Glutamatergic neuron (in vitro differentiated cells): ENCODE data around the gene KCNMA1. TPM values are rescaled to one million over a fixed set of nuclear protein-coding genes. Genes with fewer than 3 reads are reported as not detected.

Experiments used
- DNase-seq: peaks from one replicate; pipeline ENCODE4 v3.0.0; 2022
- H3K27ac Mint-ChIP-seq: one replicate; pipeline ENCODE4 v1.8.0; 2020; ENCODE audit warnings: mild to moderate bottlenecking, mixed read lengths, inconsistent platforms; ENCODE audit not compliant: unreplicated experiment
- H3K27me3 Mint-ChIP-seq: one replicate; pipeline ENCODE4 v1.8.0; 2020; ENCODE audit warnings: mild to moderate bottlenecking, moderate library complexity, mixed read lengths, inconsistent platforms; ENCODE audit not compliant: unreplicated experiment
- H3K36me3 Mint-ChIP-seq: one replicate; pipeline ENCODE4 v1.8.0; 2020; ENCODE audit warnings: mild to moderate bottlenecking, mixed read lengths, inconsistent platforms; ENCODE audit not compliant: unreplicated experiment
- H3K4me1 Mint-ChIP-seq: one replicate; pipeline ENCODE4 v1.8.0; 2020; ENCODE audit warnings: mild to moderate bottlenecking, low read depth, mixed read lengths, inconsistent platforms; ENCODE audit not compliant: unreplicated experiment
- H3K4me3 Mint-ChIP-seq: one replicate; pipeline ENCODE4 v1.8.0; 2020; ENCODE audit warnings: mild to moderate bottlenecking, mixed read lengths, inconsistent platforms; ENCODE audit not compliant: unreplicated experiment
- H3K9me3 Mint-ChIP-seq: one replicate; pipeline ENCODE4 v1.8.0; 2020; ENCODE audit warnings: mild to moderate bottlenecking, moderate library complexity, mixed read lengths, inconsistent platforms; ENCODE audit not compliant: unreplicated experiment
- CTCF ChIP-seq: fragments of 200-600 bp; sonication (generic); IDR thresholded peaks from one replicate; pipeline ENCODE4 v1.5.0; 2021; ENCODE audit not compliant: partially characterized antibody, unreplicated experiment
- total RNA-seq: library from RNA; stranded (reverse); fragmentation: NEBNext Ultra II Directional; extraction: Animal tissue kit (Norgen Biotek cat#: 25700); gene quantifications from one replicate; pipeline ENCODE4 v1.2.1, GENCODE V29; 2021; ENCODE audit not compliant: unreplicated experiment

The KCNMA1 gene
- total RNA-seq, 1 donor from 2014 or later, result 3.2 TPM

- Mint-ChIP-seq H3K4me1 (peaks cover 4% of the 10 kb centered on the region), H3K36me3 (no peaks in the 10 kb centered on the region), H3K27me3 (peaks cover 4% of the 10 kb centered on the region), H3K4me3 (no peak overlapping the region), H3K27ac (no peak overlapping the region), H3K9me3 (no peaks in the 10 kb centered on the region)
- no peak for TF ChIP-seq CTCF
- DNase-seq, result no peak
Observed at GRCh38 chr10:77309092-77309491, 328.5 kb downstream of the KCNMA1 start.

GRCh38 chr10:77308084-77308732 lies 329.4 kb downstream of the KCNMA1 start:
- TF ChIP-seq CTCF, result no peak
- H3K9me3 Mint-ChIP-seq, result no peaks in the 10 kb centered on the region
- H3K27ac Mint-ChIP-seq, result no peak overlapping the region
- peaks cover 2% of the 10 kb centered on the region for H3K4me1 Mint-ChIP-seq
- DNase-seq, result no peak
- H3K36me3 Mint-ChIP-seq, result no peaks in the 10 kb centered on the region
- no peak overlapping the region for H3K4me3 Mint-ChIP-seq
- H3K27me3 Mint-ChIP-seq, result peaks cover 4% of the 10 kb centered on the region

GRCh38 chr10:77306666-77307065 lies 330.9 kb downstream of the KCNMA1 start:
- TF ChIP-seq CTCF, result no peak
- no peak overlapping the region for H3K4me3 Mint-ChIP-seq
- no peak overlapping the region for H3K27ac Mint-ChIP-seq
- no peaks in the 10 kb centered on the region for H3K9me3 Mint-ChIP-seq
- H3K4me1 Mint-ChIP-seq, result no peaks in the 10 kb centered on the region
- H3K27me3 Mint-ChIP-seq, result peaks cover 4% of the 10 kb centered on the region
- no peaks in the 10 kb centered on the region for H3K36me3 Mint-ChIP-seq
- DNase-seq, result no peak

- Mint-ChIP-seq H3K36me3 (no peaks in the 10 kb centered on the region), H3K4me1 (no peaks in the 10 kb centered on the region), H3K27ac (no peak overlapping the region), H3K9me3 (no peaks in the 10 kb centered on the region), H3K27me3 (peaks cover 4% of the 10 kb centered on the region), H3K4me3 (no peak overlapping the region)
- DNase-seq, result no peak
- no peak for TF ChIP-seq CTCF
Observed at GRCh38 chr10:77305650-77306632, 331.7 kb downstream of the KCNMA1 start.

- Mint-ChIP-seq H3K4me3 (no peak overlapping the region), H3K4me1 (peaks cover 3% of the 10 kb centered on the region), H3K9me3 (peaks cover 1% of the 10 kb centered on the region), H3K27me3 (peaks cover 3% of the 10 kb centered on the region), H3K36me3 (no peaks in the 10 kb centered on the region), H3K27ac (no peak overlapping the region)
- DNase-seq, result no peak
- no peak for TF ChIP-seq CTCF
Observed at GRCh38 chr10:77304192-77304591, 333.4 kb downstream of the KCNMA1 start.
